Measurements from ENCODE around the gene HIPK3. TPM values are rescaled to one million over a fixed set of nuclear protein-coding genes. Genes with fewer than 3 reads are reported as not detected.

HIPK3 gene
- total RNA-seq, 1 donor from 2014 or later = 138 TPM

GRCh38 chr11:33309118-33309517 lies 51.9 kb downstream of the HIPK3 start:
- ATAC-seq (no peak), DNase-seq (no peak)
- no peaks in the 10 kb centered on the region for H3K36me3 ChIP-seq
- TF ChIP-seq CTCF (IDR thresholded peaks at IDR 0.05) = no peak
- H3K9me3 ChIP-seq = no peaks in the 10 kb centered on the region
- intact Hi-C loops (cut with DNase I) = no loop called here
- no peaks in the 10 kb centered on the region for H3K27me3 ChIP-seq (ENCODE audit: low read depth)
- no peak overlapping the region for H3K4me3 ChIP-seq
- H3K4me1 ChIP-seq = peaks cover 12% of the 10 kb centered on the region
- no peak overlapping the region for H3K27ac ChIP-seq

DNA sequence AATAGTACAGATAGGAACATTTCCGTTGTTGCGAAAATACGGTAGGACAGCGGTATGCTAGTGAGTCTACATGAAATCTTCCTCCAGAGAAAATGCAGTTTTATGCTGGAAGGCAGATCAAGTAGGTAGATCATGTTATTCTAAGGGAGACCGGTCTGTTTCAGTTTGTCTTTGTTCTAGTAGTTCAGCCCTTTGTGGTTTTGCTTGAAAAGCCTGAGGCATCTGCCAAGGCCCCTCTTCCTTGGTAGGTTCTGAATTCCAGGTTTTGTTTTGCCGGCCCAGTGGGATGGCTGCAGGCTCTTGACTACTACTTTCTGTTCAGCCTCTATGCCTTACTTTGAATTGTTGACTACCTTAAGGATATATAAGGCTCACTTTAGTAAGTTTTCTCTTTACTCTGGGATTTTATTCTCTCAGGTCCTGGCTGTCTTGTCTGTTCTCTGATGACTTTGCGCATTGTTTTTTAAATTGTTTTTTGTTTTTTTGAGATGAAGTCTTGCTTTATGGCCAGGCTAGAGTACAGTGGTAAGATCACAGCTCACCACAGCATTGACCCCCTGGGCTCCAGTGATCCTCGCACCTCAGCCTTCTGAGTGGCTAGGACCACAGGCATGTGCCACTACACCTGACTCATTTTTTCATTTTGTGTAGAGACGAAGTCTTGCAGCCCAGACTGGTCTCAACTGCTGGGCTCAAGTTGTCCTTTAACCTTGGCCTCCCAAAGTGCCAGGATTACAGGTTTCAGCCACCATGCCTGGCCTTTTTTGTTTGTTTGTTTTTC lies 53.7 kb downstream of the HIPK3 start:
- Histone ChIP-seq H3K27me3 (ENCODE audit: low read depth) (no peaks in the 10 kb centered on the region), H3K36me3 (no peaks in the 10 kb centered on the region), H3K4me3 (no peak overlapping the region), H3K4me1 (peaks cover 17% of the 10 kb centered on the region), H3K9me3 (no peaks in the 10 kb centered on the region), H3K27ac (no peak overlapping the region)
- ATAC-seq (no peak), DNase-seq (no peak)
- intact Hi-C loops (cut with DNase I) = no loop called here
- no peak for TF ChIP-seq CTCF (IDR thresholded peaks at IDR 0.05)

- DNase-seq = no peak
These were observed 54.5 kb downstream of the HIPK3 start for GRCh38 chr11:33311680-33312079.

DNA sequence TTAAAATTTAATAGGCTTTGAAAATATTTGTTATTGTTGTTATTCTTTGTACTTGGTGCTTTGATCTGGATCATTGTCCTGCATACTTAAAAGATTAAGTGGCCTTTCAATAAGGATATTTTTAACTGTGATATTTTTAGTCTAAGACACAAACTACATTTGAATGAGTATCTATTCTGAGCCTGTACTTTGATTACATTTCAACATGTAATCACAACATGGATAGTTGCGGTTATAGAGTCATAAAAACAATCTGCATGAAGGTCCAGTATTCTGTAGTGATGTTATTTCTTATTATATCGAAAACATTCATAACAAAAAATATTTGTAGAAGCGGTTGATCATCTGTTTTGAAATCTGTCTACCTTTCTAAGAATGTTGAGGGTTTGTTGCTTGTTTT lies 58.6 kb downstream of the HIPK3 start:
- H3K27me3 ChIP-seq (ENCODE audit: low read depth) = no peaks in the 10 kb centered on the region
- H3K36me3 ChIP-seq = no peaks in the 10 kb centered on the region
- no peak for TF ChIP-seq CTCF (IDR thresholded peaks at IDR 0.05)
- DNase-seq = no peak
- no peaks in the 10 kb centered on the region for H3K9me3 ChIP-seq
- intact Hi-C loops (cut with DNase I) = no loop called here
- no peak overlapping the region for H3K4me3 ChIP-seq
- H3K4me1 ChIP-seq = peaks cover 36% of the 10 kb centered on the region
- H3K27ac ChIP-seq = no peak overlapping the region
- no peak for ATAC-seq

More at GRCh38 chr11:33311680-33312079, 54.5 kb downstream of the HIPK3 start:
- intact Hi-C loops (cut with DNase I) = no loop called here
- peaks cover 18% of the 10 kb centered on the region for H3K4me1 ChIP-seq
- no peak overlapping the region for H3K4me3 ChIP-seq
- H3K36me3 ChIP-seq = no peaks in the 10 kb centered on the region
- ATAC-seq = no peak
- no peak for TF ChIP-seq CTCF (IDR thresholded peaks at IDR 0.05)
- H3K27me3 ChIP-seq (ENCODE audit: low read depth) = no peaks in the 10 kb centered on the region
- H3K9me3 ChIP-seq = no peaks in the 10 kb centered on the region
- no peak overlapping the region for H3K27ac ChIP-seq

GRCh38 chr11:33317662-33318061 lies 60.5 kb downstream of the HIPK3 start:
- H3K27me3 ChIP-seq (ENCODE audit: low read depth) = no peaks in the 10 kb centered on the region
- peaks cover 46% of the 10 kb centered on the region for H3K4me1 ChIP-seq
- H3K9me3 ChIP-seq = no peaks in the 10 kb centered on the region
- ATAC-seq (no peak), DNase-seq (no peak)
- H3K27ac ChIP-seq = no peak overlapping the region
- H3K4me3 ChIP-seq = no peak overlapping the region
- intact Hi-C loops (cut with DNase I) = no loop called here
- no peak for TF ChIP-seq CTCF (IDR thresholded peaks at IDR 0.05)
- H3K36me3 ChIP-seq = no peaks in the 10 kb centered on the region
